Endothelial cell of umbilical vein (primary cell): Measurements from ENCODE around the gene MAP4K2.

Experiments
- EZH2 ChIP-seq: IDR thresholded peaks from 2 replicates; pipeline ENCODE4 v1.6.1; 2012; ENCODE audit warnings: borderline replicate concordance, low read depth, mild to moderate bottlenecking, moderate library complexity, low read length, inconsistent platforms; ENCODE audit not compliant: severe bottlenecking
- MYC ChIP-seq: IDR thresholded peaks from one replicate; pipeline ENCODE4 v1.6.1; 2011; ENCODE audit warnings: mild to moderate bottlenecking, low read depth, low read length
- POLR2A ChIP-seq: IDR thresholded peaks from 2 replicates; pipeline ENCODE4 v1.6.1; 2012; ENCODE audit warnings: low read depth, mild to moderate bottlenecking, control low read depth, low read length
- POLR2AphosphoS5 ChIP-seq: IDR thresholded peaks from 2 replicates; pipeline ENCODE4 v1.6.1; 2012; ENCODE audit warnings: low read depth, mild to moderate bottlenecking, control low read depth, low read length, moderate library complexity; ENCODE audit not compliant: insufficient read depth
- TF ChIP-seq, protein P1 (sequence below), 2 donors: IDR thresholded peaks; 1 replicate in 1 of 2; 2 replicates in 1 of 2; pipeline ENCODE4 v1.5.1; 2011; ENCODE audit warnings: low read length in 2 of 2, mild to moderate bottlenecking in 2 of 2, moderate library complexity in 2 of 2, control low read depth in 1 of 2, inconsistent platforms in 1 of 2, low read depth in 1 of 2; ENCODE audit not compliant: insufficient read depth in 1 of 2; ENCODE audit errors: extremely low read depth in 1 of 2
- TF ChIP-seq, protein P2 (sequence below): IDR thresholded peaks from 2 replicates; pipeline ENCODE4 v1.6.1; 2011; ENCODE audit not compliant: insufficient read depth, insufficient read length

DNA sequence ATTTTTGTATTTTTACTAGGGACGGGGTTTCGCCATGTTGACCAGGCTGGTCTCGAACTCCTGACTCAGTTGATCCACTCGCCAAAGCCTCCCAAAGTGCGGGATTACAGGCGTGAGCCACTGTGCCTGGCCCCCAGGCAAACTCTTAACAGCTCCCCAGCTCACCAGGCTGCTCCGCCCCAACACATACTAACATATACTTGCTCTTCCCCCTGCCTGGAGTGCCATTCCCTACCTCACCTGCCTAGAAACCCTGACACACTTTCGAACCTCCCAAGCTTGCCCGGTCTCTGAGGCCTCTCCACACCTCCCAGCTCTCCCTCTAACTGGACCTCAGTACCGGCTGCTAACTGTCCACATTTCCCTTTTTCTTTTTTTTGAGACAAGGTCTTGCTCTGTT lies 8.5 kb downstream of the MAP4K2 start:
- TF ChIP-seq, protein P1, sequence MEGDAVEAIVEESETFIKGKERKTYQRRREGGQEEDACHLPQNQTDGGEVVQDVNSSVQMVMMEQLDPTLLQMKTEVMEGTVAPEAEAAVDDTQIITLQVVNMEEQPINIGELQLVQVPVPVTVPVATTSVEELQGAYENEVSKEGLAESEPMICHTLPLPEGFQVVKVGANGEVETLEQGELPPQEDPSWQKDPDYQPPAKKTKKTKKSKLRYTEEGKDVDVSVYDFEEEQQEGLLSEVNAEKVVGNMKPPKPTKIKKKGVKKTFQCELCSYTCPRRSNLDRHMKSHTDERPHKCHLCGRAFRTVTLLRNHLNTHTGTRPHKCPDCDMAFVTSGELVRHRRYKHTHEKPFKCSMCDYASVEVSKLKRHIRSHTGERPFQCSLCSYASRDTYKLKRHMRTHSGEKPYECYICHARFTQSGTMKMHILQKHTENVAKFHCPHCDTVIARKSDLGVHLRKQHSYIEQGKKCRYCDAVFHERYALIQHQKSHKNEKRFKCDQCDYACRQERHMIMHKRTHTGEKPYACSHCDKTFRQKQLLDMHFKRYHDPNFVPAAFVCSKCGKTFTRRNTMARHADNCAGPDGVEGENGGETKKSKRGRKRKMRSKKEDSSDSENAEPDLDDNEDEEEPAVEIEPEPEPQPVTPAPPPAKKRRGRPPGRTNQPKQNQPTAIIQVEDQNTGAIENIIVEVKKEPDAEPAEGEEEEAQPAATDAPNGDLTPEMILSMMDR (IDR thresholded peaks at IDR 0.05; ENCODE audit: extremely low read depth in 1 of 2, insufficient read depth in 1 of 2, low read depth in 1 of 2, low read length in 2 of 2), result no peak
- TF ChIP-seq EZH2, result no peak
- TF ChIP-seq POLR2A, result no peak
- TF ChIP-seq POLR2AphosphoS5, result no peak
- no peak for TF ChIP-seq MYC
- TF ChIP-seq, protein P2, sequence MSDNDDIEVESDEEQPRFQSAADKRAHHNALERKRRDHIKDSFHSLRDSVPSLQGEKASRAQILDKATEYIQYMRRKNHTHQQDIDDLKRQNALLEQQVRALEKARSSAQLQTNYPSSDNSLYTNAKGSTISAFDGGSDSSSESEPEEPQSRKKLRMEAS, result no peak
